Retinal pigment epithelial cell (primary cell): ENCODE results near the gene PIGQ.

Experiments used
- DNase-seq: peaks from one replicate; pipeline ENCODE4 v3.0.0-alpha.2; 2010; ENCODE audit warnings: low read depth
- H3K4me3 ChIP-seq: 2 replicates; pipeline ENCODE4 v1.5.1; 2011; ENCODE audit warnings: mild to moderate bottlenecking, low read length, control low read depth, moderate library complexity
- CTCF ChIP-seq: conservative IDR thresholded peaks from 2 replicates; pipeline ENCODE4 v1.5.1; 2011; ENCODE audit warnings: low read depth, low read length, control low read depth, inconsistent platforms

Gene PIGQ

GRCh38 chr16:558298-559020, 11.3 kb upstream of the PIGQ start:
- no peak for TF ChIP-seq CTCF
- DNase-seq: no peak
- H3K4me3 ChIP-seq: no peak overlapping the region

GRCh38 chr16:559021-559380, 10.8 kb upstream of the PIGQ start:
- TF ChIP-seq CTCF: no peak
- no peak overlapping the region for H3K4me3 ChIP-seq
- DNase-seq: no peak

- DNase-seq: no peak
- no peak overlapping the region for H3K4me3 ChIP-seq
- TF ChIP-seq CTCF: no peak
Measured at GRCh38 chr16:559411-560203, 10.2 kb upstream of the PIGQ start.

GRCh38 chr16:560204-560700, 9.5 kb upstream of the PIGQ start, which contains the start of gene PRR35:
PRR35 (plus strand) TSS chr16:560394; CDS start chr16:563295, 2,901 bp downstream.
- no peak within 1 kb of the TSS for H3K4me3 ChIP-seq
- TF ChIP-seq CTCF: no peak

GRCh38 chr16:560701-561412, 8.9 kb upstream of the PIGQ start:
- no peak for DNase-seq
- no peak for TF ChIP-seq CTCF
- no peak overlapping the region for H3K4me3 ChIP-seq

More at GRCh38 chr16:560204-560700, 9.5 kb upstream of the PIGQ start, which contains the start of gene PRR35:
- DNase-seq: no peak

GRCh38 chr16:561413-561794, 8.4 kb upstream of the PIGQ start:
- H3K4me3 ChIP-seq: no peak overlapping the region
- no peak for TF ChIP-seq CTCF

More at GRCh38 chr16:561413-561794, 8.4 kb upstream of the PIGQ start:
- no peak for DNase-seq
